ENCODE data around the gene ARID1B.

ARID1B gene

GRCh38 chr6:157150076-157150475 is 372.9 kb downstream of the ARID1B start:
- H3K9me3 ChIP-seq: no peaks in the 10 kb centered on the region
- no peak overlapping the region for H3K4me3 ChIP-seq
- peaks cover 10% of the 10 kb centered on the region for H3K4me1 ChIP-seq
- H3K27me3 ChIP-seq (ENCODE audit: low read depth): no peaks in the 10 kb centered on the region
- H3K36me3 ChIP-seq (replicated peaks): no peaks in the 10 kb centered on the region
- DNase-seq (ENCODE audit: low spot score in 2 of 2): no peak
- in situ Hi-C loops (cut with MboI; ENCODE audit: low sequenced_read_pairs): no loop called here

GRCh38 chr6:157151029-157151428 is 373.9 kb downstream of the ARID1B start:
- H3K27me3 ChIP-seq (ENCODE audit: low read depth): no peaks in the 10 kb centered on the region
- no peak overlapping the region for H3K4me3 ChIP-seq
- in situ Hi-C loops (cut with MboI; ENCODE audit: low sequenced_read_pairs): no loop called here
- peaks cover 10% of the 10 kb centered on the region for H3K4me1 ChIP-seq
- H3K36me3 ChIP-seq (replicated peaks): no peaks in the 10 kb centered on the region
- no peaks in the 10 kb centered on the region for H3K9me3 ChIP-seq
- DNase-seq (ENCODE audit: low spot score in 2 of 2): no peak

- Histone ChIP-seq H3K9me3 (no peaks in the 10 kb centered on the region), H3K36me3 (replicated peaks) (no peaks in the 10 kb centered on the region), H3K27me3 (ENCODE audit: low read depth) (no peaks in the 10 kb centered on the region), H3K4me3 (no peak overlapping the region), H3K4me1 (peaks cover 7% of the 10 kb centered on the region)
- in situ Hi-C loops (cut with MboI; ENCODE audit: low sequenced_read_pairs): no loop called here
- no peak for DNase-seq (ENCODE audit: low spot score in 2 of 2)
Measured at GRCh38 chr6:157151989-157152388, 374.8 kb downstream of the ARID1B start.

- H3K27me3 ChIP-seq (ENCODE audit: low read depth): no peaks in the 10 kb centered on the region
- H3K36me3 ChIP-seq (replicated peaks): no peaks in the 10 kb centered on the region
- peaks cover 7% of the 10 kb centered on the region for H3K4me1 ChIP-seq
- H3K4me3 ChIP-seq: no peak overlapping the region
- no peaks in the 10 kb centered on the region for H3K9me3 ChIP-seq
- DNase-seq (ENCODE audit: low spot score in 2 of 2): no peak
- in situ Hi-C loops (cut with MboI; ENCODE audit: low sequenced_read_pairs): no loop called here
Measured at GRCh38 chr6:157152556-157152955, 375.4 kb downstream of the ARID1B start.

- DNase-seq (ENCODE audit: low spot score in 2 of 2): no peak
- in situ Hi-C loops (cut with MboI; ENCODE audit: low sequenced_read_pairs): no loop called here
- peaks cover 7% of the 10 kb centered on the region for H3K4me1 ChIP-seq
- H3K27me3 ChIP-seq (ENCODE audit: low read depth): no peaks in the 10 kb centered on the region
- H3K9me3 ChIP-seq: no peaks in the 10 kb centered on the region
- no peak overlapping the region for H3K4me3 ChIP-seq
- no peaks in the 10 kb centered on the region for H3K36me3 ChIP-seq (replicated peaks)
Measured at GRCh38 chr6:157155804-157156203, 378.6 kb downstream of the ARID1B start.

GRCh38 chr6:157157258-157157657 is 380.1 kb downstream of the ARID1B start:
- Histone ChIP-seq H3K4me1 (peaks cover 7% of the 10 kb centered on the region), H3K9me3 (no peaks in the 10 kb centered on the region), H3K36me3 (replicated peaks) (no peaks in the 10 kb centered on the region), H3K4me3 (no peak overlapping the region), H3K27me3 (ENCODE audit: low read depth) (no peaks in the 10 kb centered on the region)
- no peak for DNase-seq (ENCODE audit: low spot score in 2 of 2)
- in situ Hi-C loops (cut with MboI; ENCODE audit: low sequenced_read_pairs): no loop called here

GRCh38 chr6:157158456-157158855 is 381.3 kb downstream of the ARID1B start:
- no peaks in the 10 kb centered on the region for H3K27me3 ChIP-seq (ENCODE audit: low read depth)
- in situ Hi-C loops (cut with MboI; ENCODE audit: low sequenced_read_pairs): no loop called here
- no peaks in the 10 kb centered on the region for H3K36me3 ChIP-seq (replicated peaks)

GRCh38 chr6:157158897-157159296 is 381.7 kb downstream of the ARID1B start:
- DNase-seq (ENCODE audit: low spot score in 2 of 2): no peak
- Histone ChIP-seq H3K36me3 (replicated peaks) (no peaks in the 10 kb centered on the region), H3K9me3 (no peaks in the 10 kb centered on the region), H3K4me3 (no peak overlapping the region), H3K27me3 (ENCODE audit: low read depth) (no peaks in the 10 kb centered on the region), H3K4me1 (peaks cover 7% of the 10 kb centered on the region)
- in situ Hi-C loops (cut with MboI; ENCODE audit: low sequenced_read_pairs): no loop called here

More at GRCh38 chr6:157158456-157158855, 381.3 kb downstream of the ARID1B start:
- Histone ChIP-seq H3K4me1 (peaks cover 7% of the 10 kb centered on the region), H3K9me3 (no peaks in the 10 kb centered on the region), H3K4me3 (no peak overlapping the region)
- no peak for DNase-seq (ENCODE audit: low spot score in 2 of 2)

- no peak for DNase-seq (ENCODE audit: low spot score in 2 of 2)
- H3K27me3 ChIP-seq (ENCODE audit: low read depth): no peaks in the 10 kb centered on the region
- in situ Hi-C loops (cut with MboI; ENCODE audit: low sequenced_read_pairs): no loop called here
- no peaks in the 10 kb centered on the region for H3K9me3 ChIP-seq
- H3K4me3 ChIP-seq: no peak overlapping the region
- H3K4me1 ChIP-seq: peaks cover 7% of the 10 kb centered on the region
- no peaks in the 10 kb centered on the region for H3K36me3 ChIP-seq (replicated peaks)
Measured at GRCh38 chr6:157159348-157159747, 382.2 kb downstream of the ARID1B start.

- Histone ChIP-seq H3K9me3 (no peaks in the 10 kb centered on the region), H3K4me1 (no peaks in the 10 kb centered on the region), H3K36me3 (replicated peaks) (no peaks in the 10 kb centered on the region; the same call in 1 of the 2 replicates), H3K4me3 (no peak overlapping the region), H3K27me3 (ENCODE audit: low read depth) (no peaks in the 10 kb centered on the region)
- in situ Hi-C loops (cut with MboI; ENCODE audit: low sequenced_read_pairs): no loop called here
- no peak for DNase-seq (ENCODE audit: low spot score in 2 of 2)
Measured at GRCh38 chr6:157161912-157162311, 384.7 kb downstream of the ARID1B start.

- no peaks in the 10 kb centered on the region for H3K27me3 ChIP-seq (ENCODE audit: low read depth)
- no peaks in the 10 kb centered on the region; the same call in 1 of the 2 replicates for H3K36me3 ChIP-seq (replicated peaks)
- H3K4me1 ChIP-seq: no peaks in the 10 kb centered on the region
- no peak for DNase-seq (ENCODE audit: low spot score in 2 of 2)
- no peak overlapping the region for H3K4me3 ChIP-seq
- H3K9me3 ChIP-seq: no peaks in the 10 kb centered on the region
- in situ Hi-C loops (cut with MboI; ENCODE audit: low sequenced_read_pairs): no loop called here
Measured at GRCh38 chr6:157162766-157163433, 385.7 kb downstream of the ARID1B start.

- in situ Hi-C loops (cut with MboI; ENCODE audit: low sequenced_read_pairs): no loop called here
- Histone ChIP-seq H3K27me3 (ENCODE audit: low read depth) (no peaks in the 10 kb centered on the region), H3K4me1 (no peaks in the 10 kb centered on the region), H3K4me3 (no peak overlapping the region), H3K36me3 (replicated peaks) (no peaks in the 10 kb centered on the region; the same call in 1 of the 2 replicates), H3K9me3 (no peaks in the 10 kb centered on the region)
- no peak for DNase-seq (ENCODE audit: low spot score in 2 of 2)
Measured at GRCh38 chr6:157163434-157164159, 386.4 kb downstream of the ARID1B start.

GRCh38 chr6:157164972-157165371 is 387.8 kb downstream of the ARID1B start:
- Histone ChIP-seq H3K4me3 (no peak overlapping the region), H3K9me3 (no peaks in the 10 kb centered on the region)
- in situ Hi-C loops (cut with MboI; ENCODE audit: low sequenced_read_pairs): no loop called here

GRCh38 chr6:157166784-157167183 is 389.6 kb downstream of the ARID1B start:
- Histone ChIP-seq H3K27me3 (ENCODE audit: low read depth) (no peaks in the 10 kb centered on the region), H3K4me3 (no peak overlapping the region), H3K36me3 (replicated peaks) (no peaks in the 10 kb centered on the region; the same call in 1 of the 2 replicates), H3K4me1 (no peaks in the 10 kb centered on the region), H3K9me3 (no peaks in the 10 kb centered on the region)
- in situ Hi-C loops (cut with MboI; ENCODE audit: low sequenced_read_pairs): no loop called here
- DNase-seq (ENCODE audit: low spot score in 2 of 2): no peak

More at GRCh38 chr6:157164972-157165371, 387.8 kb downstream of the ARID1B start:
- no peaks in the 10 kb centered on the region for H3K4me1 ChIP-seq
- H3K27me3 ChIP-seq (ENCODE audit: low read depth): no peaks in the 10 kb centered on the region
- no peak for DNase-seq (ENCODE audit: low spot score in 2 of 2)
- H3K36me3 ChIP-seq (replicated peaks): no peaks in the 10 kb centered on the region; the same call in 1 of the 2 replicates

Measured in HAP-1 (cell line).